HG02759 (cell line): ENCODE results near the gene ADORA1.

Experiments used
- ATAC-seq: cut with Tn5 transposase; IDR thresholded peaks from one replicate; pipeline ENCODE4 v1.9.1; 2021; ENCODE audit warnings: mild to moderate bottlenecking, moderate library complexity; ENCODE audit not compliant: unreplicated experiment

Gene ADORA1

GRCh38 chr1:203138066-203138465 is 10.5 kb downstream of the ADORA1 start:
- no peak for ATAC-seq

- ATAC-seq, result no peak
These were observed 12.5 kb downstream of the ADORA1 start for GRCh38 chr1:203139976-203140475.

GRCh38 chr1:203140743-203141520 is 13.4 kb downstream of the ADORA1 start:
- no peak for ATAC-seq

- no peak for ATAC-seq
These were observed 14.6 kb downstream of the ADORA1 start for GRCh38 chr1:203142124-203142523.

- ATAC-seq, result no peak
These were observed 15.3 kb downstream of the ADORA1 start for GRCh38 chr1:203142684-203143408.

GRCh38 chr1:203143641-203144040 is 16.1 kb downstream of the ADORA1 start:
- ATAC-seq, result no peak

- no peak for ATAC-seq
These were observed 17.1 kb downstream of the ADORA1 start for GRCh38 chr1:203144661-203145060.

GRCh38 chr1:203145321-203146041 is 18.0 kb downstream of the ADORA1 start:
- ATAC-seq, result no peak

- ATAC-seq, result no peak
These were observed 18.5 kb downstream of the ADORA1 start for GRCh38 chr1:203146042-203146369.

GRCh38 chr1:203146537-203146936 is 19.0 kb downstream of the ADORA1 start:
- ATAC-seq, result no peak

GRCh38 chr1:203147376-203147775 is 19.9 kb downstream of the ADORA1 start:
- no peak for ATAC-seq

GRCh38 chr1:203148127-203148526 is 20.6 kb downstream of the ADORA1 start:
- ATAC-seq, result no peak

GRCh38 chr1:203148579-203148978 is 21.1 kb downstream of the ADORA1 start:
- no peak for ATAC-seq

GRCh38 chr1:203149188-203149840 is 21.8 kb downstream of the ADORA1 start:
- ATAC-seq, result no peak

- ATAC-seq, result no peak
These were observed 23.2 kb downstream of the ADORA1 start for GRCh38 chr1:203150511-203151297.

- no peak for ATAC-seq
These were observed 24.0 kb downstream of the ADORA1 start for GRCh38 chr1:203151362-203152157.

- no peak for ATAC-seq
These were observed 24.9 kb downstream of the ADORA1 start for GRCh38 chr1:203152158-203153034.
